Vagina (tissue), 2 donors: ENCODE data around the gene CUL4A. TPM values are rescaled to one million over a fixed set of nuclear protein-coding genes. Genes with fewer than 3 reads are reported as not detected.
A peak's percentile ranks its signal among the peaks of the same experiment; 100 is the strongest.

Experiments
- DNase-seq, 2 donors: peaks; one replicate each; pipeline ENCODE4 v3.0.0-alpha.2; 2017; ENCODE audit errors: extremely low spot score in 2 of 2
- H3K27ac ChIP-seq: fragments of 200-600 bp; sonication (generic); one replicate; pipeline ENCODE4 v1.5.1; 2019
- H3K27me3 ChIP-seq: fragments of 200-600 bp; sonication (generic); one replicate; pipeline ENCODE4 v1.5.1; 2019
- H3K36me3 ChIP-seq, 2 donors: fragments of 200-600 bp; sonication (generic); one replicate each; pipeline ENCODE4 v1.5.1; 2017 to 2019
- H3K4me1 ChIP-seq: fragments of 200-600 bp; sonication (generic); one replicate; pipeline ENCODE4 v1.5.1; 2019
- H3K4me3 ChIP-seq, 2 donors: fragments of 200-600 bp; sonication (generic); 1 replicate in 1 of 2; 2 replicates in 1 of 2; pipeline ENCODE4 v1.5.1; 2016 to 2019
- H3K9me3 ChIP-seq: fragments of 200-600 bp; sonication (generic); one replicate; pipeline ENCODE4 v1.5.1; 2019
- CTCF ChIP-seq, 3 experiments: fragments of 450-650 bp in 2 of 3; fragments of 200-600 bp in 1 of 3; sonication (generic) in 1 of 3; IDR thresholded peaks; one replicate each; pipeline ENCODE4 v1.5.1; 2017 to 2019; ENCODE audit warnings: antibody characterized with exemption in 3 of 3, mild to moderate bottlenecking in 2 of 3, moderate library complexity in 2 of 3
- POLR2A ChIP-seq, 2 donors: fragments of 450-650 bp; IDR thresholded peaks; one replicate each; pipeline ENCODE4 v1.6.1; 2017; ENCODE audit warnings: antibody characterized with exemption in 2 of 2, mild to moderate bottlenecking in 2 of 2, moderate library complexity in 2 of 2
- POLR2AphosphoS5 ChIP-seq, 2 donors: sonication (generic); formaldehyde crosslinking; IDR thresholded peaks; one replicate each; pipeline ENCODE4 v1.9.0; 2017; ENCODE audit warnings: antibody characterized with exemption in 2 of 2, mild to moderate bottlenecking in 2 of 2, low read depth in 1 of 2; ENCODE audit not compliant: insufficient read depth in 1 of 2
- intact Hi-C: fragments of 100-400 bp; cut with DNase I; formaldehyde crosslinking; loops from one replicate; pipeline ENCODE4 v1.15.1; 2023
- total RNA-seq: library from RNA; depleted of rRNA; stranded (reverse); fragments of >200 nt; gene quantifications from one replicate; pipeline ENCODE4 v1.2.3, GENCODE V29; 2016

Gene CUL4A
- total RNA-seq, 1 donor from 2014 or later, result 110 TPM

GRCh38 chr13:113184568-113185440 lies 24.6 kb upstream of the CUL4A start:
- intact Hi-C loops, result no loop called here
- H3K36me3 ChIP-seq, result peaks cover 0 to 48% of the 10 kb centered on the region in 2 donors

GRCh38 chr13:113186061-113186900 lies 23.1 kb upstream of the CUL4A start:
- Histone ChIP-seq H3K4me3 (no peak overlapping the region), H3K36me3 (peaks cover 0 to 40% of the 10 kb centered on the region in 2 donors), H3K27me3 (no peaks in the 10 kb centered on the region), H3K4me1 (no peaks in the 10 kb centered on the region), H3K9me3 (no peaks in the 10 kb centered on the region), H3K27ac (peak overlapping the region; percentile 76)
- no peak for DNase-seq
- intact Hi-C loops, result no loop called here
- TF ChIP-seq POLR2AphosphoS5 (IDR thresholded peaks at IDR 0.05; ENCODE audit: insufficient read depth in 1 of 2, low read depth in 1 of 2), result no peak
- no peak for TF ChIP-seq CTCF (IDR thresholded peaks at IDR 0.05)

More at GRCh38 chr13:113184568-113185440, 24.6 kb upstream of the CUL4A start:
- Histone ChIP-seq H3K4me1 (no peaks in the 10 kb centered on the region), H3K4me3 (no peak overlapping the region), H3K27me3 (no peaks in the 10 kb centered on the region), H3K9me3 (no peaks in the 10 kb centered on the region), H3K27ac (no peak overlapping the region)
- no peak for DNase-seq
- TF ChIP-seq CTCF (IDR thresholded peaks at IDR 0.05) (no peak), POLR2AphosphoS5 (IDR thresholded peaks at IDR 0.05; ENCODE audit: insufficient read depth in 1 of 2, low read depth in 1 of 2) (no peak), POLR2A (IDR thresholded peaks at IDR 0.05) (no peak)

GRCh38 chr13:113187263-113187669 lies 22.1 kb upstream of the CUL4A start:
- DNase-seq, result peak in 1 of 2 donors; percentile 96
- peak overlapping the region in 1 of 2 donors; percentile 14 for H3K4me3 ChIP-seq

GRCh38 chr13:113187883-113188665 lies 21.3 kb upstream of the CUL4A start:
- intact Hi-C loops, result no loop called here
- Histone ChIP-seq H3K27ac (peak overlapping the region; percentile 76), H3K36me3 (peaks cover 0 to 28% of the 10 kb centered on the region in 2 donors), H3K9me3 (no peaks in the 10 kb centered on the region), H3K4me3 (no peak overlapping the region), H3K4me1 (no peaks in the 10 kb centered on the region), H3K27me3 (no peaks in the 10 kb centered on the region)
- TF ChIP-seq POLR2AphosphoS5 (IDR thresholded peaks at IDR 0.05; ENCODE audit: insufficient read depth in 1 of 2, low read depth in 1 of 2) (no peak), POLR2A (IDR thresholded peaks at IDR 0.05) (no peak), CTCF (IDR thresholded peaks at IDR 0.05) (no peak)
- DNase-seq, result no peak

More at GRCh38 chr13:113187263-113187669, 22.1 kb upstream of the CUL4A start:
- Histone ChIP-seq H3K4me1 (no peaks in the 10 kb centered on the region), H3K27ac (peak overlapping the region; percentile 76), H3K27me3 (no peaks in the 10 kb centered on the region), H3K9me3 (no peaks in the 10 kb centered on the region), H3K36me3 (peaks cover 0 to 32% of the 10 kb centered on the region in 2 donors)
- intact Hi-C loops, result no loop called here
- TF ChIP-seq POLR2A (IDR thresholded peaks at IDR 0.05) (peak in 1 of 2 donors; percentile 7), POLR2AphosphoS5 (IDR thresholded peaks at IDR 0.05; ENCODE audit: insufficient read depth in 1 of 2, low read depth in 1 of 2) (peak; percentile 75 to 92), CTCF (IDR thresholded peaks at IDR 0.05) (no peak)
